Renal cortex interstitium (tissue), 11 donors: Measurements from ENCODE around the gene ERP29. TPM values are rescaled to one million over a fixed set of nuclear protein-coding genes. Genes with fewer than 3 reads are reported as not detected.
"Not testable (repeated sequence)": the region's sequence is repeated elsewhere in the genome, so short reads cannot be mapped to it uniquely, and the experiment has no call there.

Source experiments
- DNase-seq, 11 donors: peaks; one replicate each; pipeline ENCODE4 v3.0.0-alpha.2; 2013; ENCODE audit warnings: low read depth in 9 of 11, low spot score in 4 of 11; ENCODE audit errors: extremely low read depth in 1 of 11
- polyA plus RNA-seq, 3 donors: library from polyadenylated mRNA; unstranded; fragments of 120-200 nt; gene quantifications; one replicate each; pipeline ENCODE4 v1.2.1, GENCODE V29; 2013; ENCODE audit not compliant: insufficient read length in 3 of 3

Gene ERP29
- polyA plus RNA-seq, 3 donors: 158 to 172 (median 165) TPM

DNA sequence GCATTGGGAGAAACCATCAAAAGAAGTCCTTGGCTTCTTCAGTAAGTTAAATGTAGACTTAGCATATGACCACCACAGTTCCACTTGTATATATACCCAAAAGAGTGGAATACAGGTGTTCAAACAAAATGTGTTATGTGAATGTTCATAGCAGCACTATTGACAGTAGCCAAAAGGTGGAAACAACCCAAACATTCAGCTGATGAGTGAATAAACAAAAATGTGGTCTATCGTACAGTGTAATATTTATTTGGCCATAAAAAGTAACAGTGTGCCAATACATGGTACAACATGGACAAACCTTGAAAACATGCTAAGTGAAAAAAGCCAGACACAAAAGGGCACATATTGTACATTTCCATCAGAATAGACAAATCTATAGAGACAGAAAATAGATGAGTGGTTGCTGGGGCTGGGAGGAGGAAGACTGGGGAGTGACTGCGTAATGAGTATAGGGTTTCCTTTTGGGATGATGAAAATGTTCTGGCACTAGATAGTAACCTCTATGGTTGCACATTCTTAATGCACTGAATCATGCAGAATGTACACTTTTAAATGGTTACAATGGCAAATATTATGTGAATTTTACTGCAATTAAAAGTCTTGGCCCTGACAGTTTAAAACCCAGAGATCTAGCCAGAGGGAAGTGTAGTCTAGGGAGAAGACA is 5.5 kb downstream of the ERP29 start:
- no peak for DNase-seq

DNA sequence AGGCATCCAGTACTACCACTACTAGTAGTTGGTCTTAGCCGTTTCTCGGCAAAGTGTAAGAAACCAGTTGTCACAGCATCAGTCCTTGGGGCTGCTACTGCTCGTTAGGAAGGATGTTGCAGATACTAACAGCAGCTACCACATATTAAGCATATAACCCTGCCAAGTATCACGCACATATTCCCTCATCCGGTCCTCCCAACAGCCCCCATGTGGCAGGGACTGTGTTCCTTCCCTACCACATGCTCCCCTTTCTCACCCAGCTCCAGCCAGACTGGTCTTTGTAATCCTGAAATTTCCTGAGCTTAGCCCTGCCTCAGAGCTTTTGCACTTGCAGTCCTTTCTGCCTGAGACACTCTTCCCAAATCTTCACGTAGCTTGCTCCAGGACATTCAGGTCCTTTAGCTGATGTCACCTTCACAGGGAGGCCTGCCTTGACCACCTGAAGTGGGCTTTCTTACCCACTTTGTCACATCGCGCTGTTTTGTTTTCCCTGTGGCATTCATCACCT is 7.8 kb downstream of the ERP29 start:
- no peak for DNase-seq

- DNase-seq: no peak
Observed at GRCh38 chr12:112022241-112023016, 9.2 kb downstream of the ERP29 start.

DNA sequence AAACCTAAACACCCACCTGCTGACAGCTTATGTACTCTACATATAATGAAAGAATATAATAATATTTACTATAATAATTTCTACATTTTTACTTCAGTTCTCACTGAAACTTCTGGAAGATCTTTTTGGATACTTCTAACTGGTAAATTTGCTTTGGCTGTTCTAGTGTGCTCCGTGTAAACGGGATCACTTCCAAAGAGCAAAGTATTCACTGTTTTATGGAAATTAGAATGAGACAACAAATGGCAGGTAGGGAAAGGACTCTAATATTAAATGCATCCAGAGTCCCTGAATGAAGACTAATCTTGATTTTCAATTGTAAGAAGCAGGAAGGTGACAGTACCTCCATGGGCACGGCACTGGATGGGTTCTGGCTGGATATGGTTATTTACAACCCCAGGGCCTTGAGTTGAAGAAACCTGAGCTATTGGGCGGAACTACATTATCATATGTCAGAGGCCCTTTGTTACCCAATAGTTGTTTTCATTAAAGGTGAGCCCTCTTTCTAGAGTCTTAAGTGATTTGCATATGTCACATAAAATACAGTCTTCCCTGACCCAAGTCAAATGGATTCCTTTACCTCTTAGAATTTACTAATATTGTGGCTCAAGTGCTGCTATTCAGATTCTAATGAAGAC is 10.7 kb downstream of the ERP29 start:
- DNase-seq: no peak

DNA sequence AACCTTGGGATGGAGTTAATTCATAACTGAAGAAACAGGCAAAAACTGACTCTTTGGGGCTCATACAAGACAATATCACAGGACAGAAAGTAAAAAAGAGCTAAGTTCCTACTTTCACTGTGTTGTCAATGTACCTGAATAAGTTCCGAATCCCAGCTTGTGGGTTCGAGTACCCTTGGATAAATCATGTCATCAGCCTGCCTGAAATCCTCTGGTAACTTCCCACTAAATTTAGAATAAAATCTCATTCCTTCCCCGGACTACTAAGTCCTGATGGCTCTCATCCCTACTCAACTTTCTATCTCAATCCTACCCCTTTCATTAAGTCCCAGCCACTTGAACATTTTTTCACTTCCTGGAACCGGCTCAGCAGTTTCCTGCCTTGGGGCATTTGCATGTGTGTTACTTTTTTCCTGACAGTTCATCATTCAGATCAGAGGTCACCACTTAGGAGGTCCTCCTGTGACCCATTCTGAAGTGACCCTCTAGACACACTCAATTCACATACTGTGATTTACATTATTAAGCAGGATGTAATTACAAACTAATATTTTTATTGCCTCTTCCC is 12.7 kb downstream of the ERP29 start:
- no peak for DNase-seq

DNA sequence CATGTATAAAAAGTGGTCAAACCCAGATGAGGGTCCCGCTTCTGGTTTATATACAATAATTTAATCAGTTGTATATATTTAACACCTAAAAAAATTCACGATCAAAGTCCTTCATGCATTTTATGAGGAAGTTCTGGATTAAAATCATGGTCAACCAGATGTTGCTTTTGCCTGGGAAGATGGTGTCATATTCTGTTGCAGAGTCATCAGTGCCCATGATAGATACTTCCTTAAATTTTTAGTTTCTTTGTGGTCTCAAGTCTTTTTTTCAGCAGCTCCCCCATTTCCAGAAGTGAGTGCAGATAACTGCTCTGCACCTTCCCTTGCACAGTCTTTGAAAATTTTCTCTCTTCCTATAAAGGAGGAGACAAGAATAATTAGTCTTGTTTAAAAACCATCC is 16.1 kb downstream of the ERP29 start:
- no peak for DNase-seq

- no peak for DNase-seq
Observed at GRCh38 chr12:112031472-112031871, 18.2 kb downstream of the ERP29 start.

DNA sequence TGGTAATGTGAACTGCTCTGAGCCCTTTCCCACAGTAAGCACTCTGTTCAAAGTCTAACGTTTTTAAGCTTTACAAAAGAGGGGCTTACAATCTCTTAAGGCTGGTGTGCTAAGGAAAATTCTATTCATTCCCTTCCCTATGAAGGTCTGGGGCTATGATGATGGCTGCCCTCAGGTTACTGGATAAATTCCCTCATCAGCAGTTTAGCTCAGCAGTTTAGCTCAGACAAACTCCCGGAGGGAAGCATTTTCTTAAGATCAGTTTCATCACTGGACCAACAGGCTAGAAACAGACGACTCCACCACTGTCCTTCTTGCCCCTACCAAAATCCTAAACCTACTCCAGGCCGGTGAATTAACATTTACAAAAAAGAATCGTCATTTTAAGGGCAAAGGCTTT is 19.1 kb downstream of the ERP29 start:
- DNase-seq: no peak

GRCh38 chr12:112035219-112035785 is 22.1 kb downstream of the ERP29 start:
- no peak for DNase-seq

DNA sequence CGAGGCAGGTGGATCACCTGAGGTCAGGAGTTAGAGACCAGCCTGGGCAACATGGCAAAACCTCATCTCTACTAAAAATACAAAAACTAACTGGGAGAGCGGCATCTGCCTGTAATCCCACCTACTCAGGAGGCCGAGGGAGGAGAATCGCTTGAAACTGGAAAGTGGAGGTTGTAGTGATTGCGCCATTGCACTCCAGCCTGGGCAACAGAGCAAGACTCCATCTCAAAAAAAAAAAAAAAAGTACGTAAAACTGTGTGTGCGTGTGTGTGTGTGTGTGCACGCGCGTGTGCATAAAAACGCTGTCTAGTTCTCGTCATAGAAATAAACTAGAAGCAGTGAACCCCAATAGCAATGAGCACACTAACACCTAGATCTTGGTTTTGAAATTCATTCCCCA is 23.4 kb downstream of the ERP29 start:
- DNase-seq: not testable (repeated sequence)

GRCh38 chr12:112046003-112046402 is 32.8 kb downstream of the ERP29 start:
- no peak for DNase-seq

- no peak for DNase-seq
Observed at GRCh38 chr12:112049351-112049750, 36.1 kb downstream of the ERP29 start.

DNA sequence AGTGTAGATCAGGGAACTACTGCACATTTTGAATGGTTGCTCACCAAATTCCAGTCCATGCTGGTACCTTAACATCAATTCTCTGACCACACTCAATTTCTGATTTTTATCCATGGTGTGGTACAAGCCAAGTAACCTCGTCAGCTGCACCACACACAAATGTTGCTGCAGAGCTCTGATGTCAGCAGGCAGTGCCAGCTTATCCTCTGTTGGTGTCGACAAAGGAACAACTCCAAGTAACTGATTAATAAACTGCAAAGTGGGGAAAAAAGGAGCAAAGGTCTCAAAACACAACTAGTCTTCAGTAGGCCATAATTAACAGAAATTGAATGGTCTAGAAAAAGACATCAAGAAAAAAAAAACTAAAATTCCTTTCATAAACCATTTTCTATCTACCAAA is 47.9 kb downstream of the ERP29 start:
- DNase-seq: peak in 1 of 11 donors; percentile 12

- DNase-seq: no peak
Observed at GRCh38 chr12:112063273-112063672, 50.0 kb downstream of the ERP29 start.

- DNase-seq: no peak
Observed at GRCh38 chr12:112066566-112066965, 53.3 kb downstream of the ERP29 start.

Other genes starting within 250 kb of the ERP29 start
- gene ALDH2, start 246.5 kb upstream of the ERP29 start, polyA plus RNA-seq: 100 to 1,000 TPM in 2 of 3 donors, 10 to 100 TPM in 1; 97.2 to 119 (median 101) TPM
- 10 to 100 TPM; 48.2 to 54.5 (median 54.1) TPM for gene MAPKAPK5, start 171.2 kb upstream of the ERP29 start, polyA plus RNA-seq
- gene TMEM116, start 261 bp upstream of the ERP29 start, polyA plus RNA-seq: 10 to 100 TPM; 25.2 to 37.1 (median 32.0) TPM
- gene NAA25, start 95.4 kb downstream of the ERP29 start, polyA plus RNA-seq: 10 to 100 TPM; 18.0 to 27.4 (median 21.4) TPM
- gene TRAFD1, start 112.1 kb downstream of the ERP29 start, polyA plus RNA-seq: 10 to 100 TPM; 35.0 to 42.2 (median 39.0) TPM